Left ventricle myocardium inferior (tissue), 1 donor: ENCODE data around the gene PCSK5. TPM values are rescaled to one million over a fixed set of nuclear protein-coding genes. Genes with fewer than 3 reads are reported as not detected.

Source experiments
- DNase-seq: peaks from one replicate; pipeline ENCODE4 v3.0.0-alpha.2; 2020
- H3K27ac ChIP-seq: fragments of 200-600 bp; replicated peaks from 2 replicates; pipeline ENCODE4 v1.8.0; 2021
- H3K27me3 ChIP-seq: fragments of 200-600 bp; 2 replicates; pipeline ENCODE4 v1.8.0; 2021; ENCODE audit warnings: low read depth
- H3K36me3 ChIP-seq: fragments of 200-600 bp; 2 replicates; pipeline ENCODE4 v1.8.0; 2021
- H3K4me1 ChIP-seq: fragments of 200-600 bp; 2 replicates; pipeline ENCODE4 v1.8.0; 2021
- H3K4me3 ChIP-seq: fragments of 200-600 bp; 2 replicates; pipeline ENCODE4 v1.8.0; 2021; ENCODE audit warnings: mild to moderate bottlenecking, moderate library complexity
- H3K9me3 ChIP-seq: fragments of 200-600 bp; replicated peaks from 2 replicates; pipeline ENCODE4 v1.8.0; 2021
- intact Hi-C: fragments of 100-400 bp; cut with micrococcal nuclease; formaldehyde crosslinking; loops from one replicate; pipeline ENCODE4 v1.11.0; 2022
- total RNA-seq: library from RNA; stranded (reverse); fragmentation: NEBNext Ultra II Directional; extraction: Animal tissue kit (Norgen Biotek cat#: 25700); gene quantifications from one replicate; pipeline ENCODE4 v1.2.1, GENCODE V29; 2021
- TF ChIP-seq, protein P1 (sequence below): fragments of 200-600 bp; IDR thresholded peaks from 2 replicates; pipeline ENCODE4 v1.8.0; 2021; ENCODE audit warnings: antibody characterized with exemption, mild to moderate bottlenecking, borderline replicate concordance
- donor health status: DM: no; HTN: yes; CAD: no; lungs with severe emphysema.

PCSK5 gene
- total RNA-seq, 1 donor from 2014 or later = 5.6 TPM

DNA sequence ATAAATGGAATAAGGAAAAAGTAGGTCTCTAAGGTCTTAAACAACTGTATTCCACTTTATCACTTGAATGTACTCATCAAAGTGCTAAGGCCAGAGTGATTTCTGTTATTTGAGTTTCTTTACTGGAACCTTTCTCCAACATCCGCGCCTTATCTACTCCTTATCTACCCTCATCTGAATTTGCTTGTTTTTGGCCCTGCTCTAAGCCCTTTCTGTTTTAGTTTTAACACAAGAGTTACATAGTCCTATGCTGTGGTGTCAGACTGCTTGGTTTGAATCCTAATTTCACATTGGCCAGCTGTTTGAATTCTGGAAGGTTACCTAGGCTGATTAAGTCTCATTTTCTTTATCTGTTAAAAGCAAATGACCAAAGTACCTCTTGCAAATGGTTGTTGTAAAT lies 128.3 kb downstream of the PCSK5 start:
- intact Hi-C loops = no loop called here
- H3K4me3 ChIP-seq = no peak overlapping the region
- no peak for DNase-seq
- TF ChIP-seq, protein P1, sequence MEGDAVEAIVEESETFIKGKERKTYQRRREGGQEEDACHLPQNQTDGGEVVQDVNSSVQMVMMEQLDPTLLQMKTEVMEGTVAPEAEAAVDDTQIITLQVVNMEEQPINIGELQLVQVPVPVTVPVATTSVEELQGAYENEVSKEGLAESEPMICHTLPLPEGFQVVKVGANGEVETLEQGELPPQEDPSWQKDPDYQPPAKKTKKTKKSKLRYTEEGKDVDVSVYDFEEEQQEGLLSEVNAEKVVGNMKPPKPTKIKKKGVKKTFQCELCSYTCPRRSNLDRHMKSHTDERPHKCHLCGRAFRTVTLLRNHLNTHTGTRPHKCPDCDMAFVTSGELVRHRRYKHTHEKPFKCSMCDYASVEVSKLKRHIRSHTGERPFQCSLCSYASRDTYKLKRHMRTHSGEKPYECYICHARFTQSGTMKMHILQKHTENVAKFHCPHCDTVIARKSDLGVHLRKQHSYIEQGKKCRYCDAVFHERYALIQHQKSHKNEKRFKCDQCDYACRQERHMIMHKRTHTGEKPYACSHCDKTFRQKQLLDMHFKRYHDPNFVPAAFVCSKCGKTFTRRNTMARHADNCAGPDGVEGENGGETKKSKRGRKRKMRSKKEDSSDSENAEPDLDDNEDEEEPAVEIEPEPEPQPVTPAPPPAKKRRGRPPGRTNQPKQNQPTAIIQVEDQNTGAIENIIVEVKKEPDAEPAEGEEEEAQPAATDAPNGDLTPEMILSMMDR = no peak
- H3K9me3 ChIP-seq = no peaks in the 10 kb centered on the region
- H3K4me1 ChIP-seq = no peaks in the 10 kb centered on the region
- H3K27ac ChIP-seq = no peak overlapping the region
- no peaks in the 10 kb centered on the region for H3K27me3 ChIP-seq
- H3K36me3 ChIP-seq = no peaks in the 10 kb centered on the region

DNA sequence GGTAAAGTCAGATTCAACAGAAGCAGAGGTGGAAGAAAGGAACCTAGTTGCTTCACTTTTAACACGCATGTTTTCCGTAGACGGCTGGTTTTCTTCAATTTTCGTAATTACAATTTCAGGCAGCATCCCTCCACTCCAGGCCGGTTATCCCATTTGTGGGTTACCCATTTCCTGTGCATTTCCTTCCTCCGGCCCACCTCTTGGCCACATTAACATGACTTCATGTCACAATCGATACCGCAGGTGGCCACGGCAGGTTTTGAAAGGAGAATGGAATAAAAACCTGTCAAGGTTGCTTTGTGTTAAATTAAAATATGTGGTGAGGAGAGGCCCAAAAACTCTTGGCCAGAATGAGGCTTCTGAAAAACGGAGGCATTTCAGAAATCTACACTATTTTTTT lies 130.2 kb downstream of the PCSK5 start:
- no peak for DNase-seq

DNA sequence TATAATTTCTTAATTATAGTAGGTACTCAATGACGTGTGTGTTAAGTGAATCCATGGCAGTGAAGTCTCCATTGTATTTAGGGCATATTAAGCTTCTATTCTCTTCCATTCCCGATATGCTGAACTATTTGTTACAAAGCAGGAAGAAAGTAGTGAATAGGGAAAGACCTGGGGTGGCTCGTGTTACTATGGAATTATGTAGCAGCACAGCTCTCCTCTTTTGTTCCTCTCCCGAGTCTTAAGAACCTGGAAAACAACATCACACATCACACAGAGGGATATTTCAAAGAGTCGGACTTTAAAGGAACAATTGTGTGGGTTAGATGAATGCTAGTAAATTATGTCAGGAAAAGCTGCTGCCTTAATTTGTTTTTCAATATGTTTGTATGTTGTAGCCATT lies 131.8 kb downstream of the PCSK5 start:
- no peak overlapping the region for H3K27ac ChIP-seq
- no peaks in the 10 kb centered on the region for H3K4me1 ChIP-seq
- H3K9me3 ChIP-seq = no peaks in the 10 kb centered on the region
- H3K27me3 ChIP-seq = no peaks in the 10 kb centered on the region
- no peak for DNase-seq
- intact Hi-C loops = no loop called here
- H3K4me3 ChIP-seq = no peak overlapping the region
- H3K36me3 ChIP-seq = peaks cover 6% of the 10 kb centered on the region
- TF ChIP-seq, protein P1 = no peak

More for the DNA sequence above, 130.2 kb downstream of the PCSK5 start:
- no peaks in the 10 kb centered on the region for H3K36me3 ChIP-seq
- intact Hi-C loops = no loop called here
- no peaks in the 10 kb centered on the region for H3K4me1 ChIP-seq
- no peaks in the 10 kb centered on the region for H3K9me3 ChIP-seq
- TF ChIP-seq, protein P1 = no peak
- H3K4me3 ChIP-seq = no peak overlapping the region
- H3K27ac ChIP-seq = no peak overlapping the region
- no peaks in the 10 kb centered on the region for H3K27me3 ChIP-seq

DNA sequence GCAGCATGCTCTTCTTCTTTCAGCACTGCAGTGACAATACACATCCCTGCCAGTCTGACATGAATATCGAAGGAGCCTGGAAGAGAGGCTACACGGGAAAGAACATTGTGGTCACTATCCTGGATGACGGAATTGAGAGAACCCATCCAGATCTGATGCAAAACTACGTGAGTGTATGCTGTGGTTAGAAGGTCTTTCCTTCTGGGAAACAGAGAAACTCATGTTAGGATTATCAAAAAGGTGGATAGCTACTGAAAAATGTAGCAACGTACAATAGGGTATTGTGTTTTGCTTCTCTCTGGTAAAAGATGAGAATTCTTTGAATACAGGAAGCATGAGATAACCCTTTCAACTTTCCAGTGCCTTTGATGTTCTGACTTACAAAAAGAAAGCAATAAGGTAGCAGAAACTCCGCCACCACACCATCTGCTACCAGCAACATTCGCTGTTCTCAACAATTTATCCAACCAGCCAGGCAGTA lies 133.3 kb downstream of the PCSK5 start:
- TF ChIP-seq, protein P1 = no peak
- Histone ChIP-seq H3K4me3 (no peak overlapping the region), H3K27ac (no peak overlapping the region), H3K36me3 (peaks cover 13% of the 10 kb centered on the region), H3K4me1 (no peaks in the 10 kb centered on the region), H3K27me3 (no peaks in the 10 kb centered on the region), H3K9me3 (no peaks in the 10 kb centered on the region)
- intact Hi-C loops = no loop called here
- DNase-seq = no peak

DNA sequence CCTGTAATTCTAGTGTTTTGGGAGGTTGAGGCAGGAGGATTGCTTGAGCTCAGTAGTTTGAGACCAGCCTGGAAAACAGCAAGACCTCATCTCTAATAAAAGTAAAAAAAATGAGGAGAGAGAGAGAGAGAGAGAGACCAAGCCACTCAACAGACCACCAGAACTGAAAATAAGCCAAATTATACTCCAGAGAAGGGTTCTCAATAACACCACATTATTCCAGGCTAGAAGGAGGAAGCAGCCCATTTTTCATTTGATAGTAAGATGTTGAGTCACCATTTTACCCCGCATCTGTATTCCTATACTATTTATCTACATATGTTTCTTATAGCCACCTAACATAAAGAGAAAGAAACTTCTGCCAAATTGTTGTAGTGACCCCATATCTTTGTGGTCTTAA lies 134.8 kb downstream of the PCSK5 start:
- H3K27me3 ChIP-seq = no peaks in the 10 kb centered on the region
- no peaks in the 10 kb centered on the region for H3K4me1 ChIP-seq
- no peak overlapping the region for H3K27ac ChIP-seq
- no peak overlapping the region for H3K4me3 ChIP-seq
- DNase-seq = no peak
- intact Hi-C loops = no loop called here
- TF ChIP-seq, protein P1 = no peak
- peaks cover 13% of the 10 kb centered on the region for H3K36me3 ChIP-seq
- no peaks in the 10 kb centered on the region for H3K9me3 ChIP-seq

DNA sequence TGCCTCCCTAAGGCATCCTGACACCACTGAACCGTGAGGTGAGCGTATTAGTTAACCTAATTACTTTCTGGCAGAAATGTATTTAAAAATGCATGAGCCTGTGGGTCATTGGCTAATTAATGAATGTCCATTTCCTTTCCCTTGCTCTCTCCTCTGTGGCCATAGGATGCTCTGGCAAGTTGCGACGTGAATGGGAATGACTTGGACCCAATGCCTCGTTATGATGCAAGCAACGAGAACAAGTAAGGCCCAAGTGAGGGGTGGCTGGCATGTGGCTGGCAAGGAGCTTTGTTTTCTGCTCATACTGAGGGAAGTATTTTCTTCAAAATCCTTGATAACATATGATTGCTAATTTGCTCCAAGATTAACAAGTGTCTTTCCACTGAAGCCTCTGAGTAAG lies 136.3 kb downstream of the PCSK5 start:
- intact Hi-C loops = no loop called here

More for the DNA sequence above, 136.3 kb downstream of the PCSK5 start:
- Histone ChIP-seq H3K27me3 (no peaks in the 10 kb centered on the region), H3K4me1 (no peaks in the 10 kb centered on the region), H3K9me3 (no peaks in the 10 kb centered on the region), H3K4me3 (no peak overlapping the region), H3K27ac (no peak overlapping the region), H3K36me3 (peaks cover 13% of the 10 kb centered on the region)
- TF ChIP-seq, protein P1 = no peak
- no peak for DNase-seq
